Measurements from ENCODE around the gene SYT2.

DNA sequence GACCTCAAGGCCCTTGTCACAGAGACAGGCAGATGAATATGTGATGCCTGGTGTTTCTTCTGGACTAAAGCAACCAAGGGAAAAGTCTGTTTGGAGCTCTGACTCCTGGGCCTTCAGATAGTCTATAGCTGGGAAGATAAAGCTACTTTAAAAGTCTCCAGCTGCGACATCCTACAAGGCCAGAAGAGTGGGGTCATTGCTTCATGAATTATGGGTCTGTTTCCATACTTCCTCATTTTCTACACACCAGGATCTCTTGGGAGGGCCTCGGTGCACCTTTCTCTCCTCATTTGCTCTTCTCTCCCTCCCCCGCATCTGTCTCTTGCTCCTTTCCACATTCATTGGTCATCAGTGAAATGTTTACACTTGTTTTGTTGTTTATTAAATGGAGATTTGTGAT is 44.8 kb downstream of the SYT2 start:
- TF ChIP-seq, protein P1, sequence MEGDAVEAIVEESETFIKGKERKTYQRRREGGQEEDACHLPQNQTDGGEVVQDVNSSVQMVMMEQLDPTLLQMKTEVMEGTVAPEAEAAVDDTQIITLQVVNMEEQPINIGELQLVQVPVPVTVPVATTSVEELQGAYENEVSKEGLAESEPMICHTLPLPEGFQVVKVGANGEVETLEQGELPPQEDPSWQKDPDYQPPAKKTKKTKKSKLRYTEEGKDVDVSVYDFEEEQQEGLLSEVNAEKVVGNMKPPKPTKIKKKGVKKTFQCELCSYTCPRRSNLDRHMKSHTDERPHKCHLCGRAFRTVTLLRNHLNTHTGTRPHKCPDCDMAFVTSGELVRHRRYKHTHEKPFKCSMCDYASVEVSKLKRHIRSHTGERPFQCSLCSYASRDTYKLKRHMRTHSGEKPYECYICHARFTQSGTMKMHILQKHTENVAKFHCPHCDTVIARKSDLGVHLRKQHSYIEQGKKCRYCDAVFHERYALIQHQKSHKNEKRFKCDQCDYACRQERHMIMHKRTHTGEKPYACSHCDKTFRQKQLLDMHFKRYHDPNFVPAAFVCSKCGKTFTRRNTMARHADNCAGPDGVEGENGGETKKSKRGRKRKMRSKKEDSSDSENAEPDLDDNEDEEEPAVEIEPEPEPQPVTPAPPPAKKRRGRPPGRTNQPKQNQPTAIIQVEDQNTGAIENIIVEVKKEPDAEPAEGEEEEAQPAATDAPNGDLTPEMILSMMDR (IDR thresholded peaks at IDR 0.05) = no peak
- TF ChIP-seq POLR2A (IDR thresholded peaks at IDR 0.05; ENCODE audit: low read depth) = no peak
- TF ChIP-seq POLR2AphosphoS5 (IDR thresholded peaks at IDR 0.05) = no peak
- no peak for TF ChIP-seq EP300 (IDR thresholded peaks at IDR 0.05)

All from esophagus muscularis mucosa (tissue), 4 donors.